ENCODE data around the gene BTBD9.

DNA sequence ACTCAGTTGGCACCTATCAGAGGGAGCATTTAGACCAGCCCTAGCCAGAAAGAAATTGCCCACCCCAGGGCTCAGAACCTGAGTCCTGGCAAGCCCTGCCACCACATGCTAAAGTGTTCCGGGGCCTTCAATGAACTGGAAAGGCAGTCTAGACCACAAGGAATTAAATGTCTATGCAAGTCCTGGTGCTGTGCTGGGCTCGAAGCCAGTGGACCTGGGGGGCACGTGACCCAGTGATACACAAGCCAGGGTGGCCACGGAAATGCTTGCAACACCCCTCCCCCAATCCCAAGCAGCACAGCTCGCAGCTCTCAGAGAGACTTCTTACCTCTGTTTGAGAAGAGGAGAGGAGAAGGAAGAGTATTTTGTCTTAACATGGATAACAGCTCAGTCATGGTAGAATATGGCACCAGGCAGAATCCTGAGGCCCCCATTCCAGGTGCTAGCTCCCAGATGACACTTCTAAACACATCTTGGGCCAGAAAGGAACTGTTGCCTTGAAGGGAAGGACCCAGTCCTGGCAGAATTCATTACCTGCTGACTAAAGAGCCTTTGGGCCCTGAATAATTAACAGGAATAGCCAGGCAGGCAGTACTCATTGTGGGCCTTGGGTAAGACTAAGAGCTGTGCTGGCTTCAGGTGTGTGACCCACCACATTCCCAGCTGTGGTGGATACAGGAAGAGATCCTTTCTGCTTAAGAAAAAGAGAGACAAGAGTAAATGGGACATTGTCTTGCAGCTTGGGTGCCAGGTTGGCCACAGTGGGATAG is 111.3 kb downstream of the BTBD9 start:
- TF ChIP-seq POLR2A (IDR thresholded peaks at IDR 0.05; ENCODE audit: low read length) (no peak), CTCF (IDR thresholded peaks at IDR 0.05) (no peak), HDAC2 (IDR thresholded peaks at IDR 0.05) (no peak), SREBF2 (IDR thresholded peaks at IDR 0.05) (no peak), HOXA7 (CRISPR knock-in tag; IDR thresholded peaks at IDR 0.05) (no peak), RNF2 (IDR thresholded peaks at IDR 0.05; ENCODE audit: borderline replicate concordance, low read depth) (no peak), CHD2 (IDR thresholded peaks at IDR 0.05; ENCODE audit: low read length, partially characterized antibody) (no peak)

All from A549 (cell line).